ENCODE results near the gene ZNF330. TPM values are rescaled to one million over a fixed set of nuclear protein-coding genes. Genes with fewer than 3 reads are reported as not detected.

ZNF330 gene
- total RNA-seq, 4 donors from 2014 or later: 27.5 to 42.4 (median 32.8) TPM

DNA sequence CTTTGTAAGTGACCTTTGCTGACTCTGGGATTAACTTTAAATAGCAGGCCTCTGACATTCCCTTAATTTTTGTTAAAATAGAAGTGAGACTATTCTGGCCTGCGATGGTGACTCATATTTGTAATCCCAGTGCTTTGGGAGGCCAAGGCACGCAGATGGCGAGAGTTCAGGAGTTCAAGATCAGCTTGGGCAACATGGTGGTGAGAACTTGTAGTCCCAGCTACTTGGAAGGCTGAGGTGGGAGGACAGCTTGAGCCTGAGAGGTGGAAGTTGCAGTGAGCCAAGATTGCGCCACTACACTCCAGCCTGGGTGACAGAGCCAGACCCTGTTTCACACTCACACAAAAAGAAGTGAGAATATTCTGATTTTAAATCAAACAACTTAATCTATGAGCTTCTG lies 27.3 kb downstream of the ZNF330 start:
- no peak for DNase-seq (ENCODE audit: extremely low spot score)
- no peaks in the 10 kb centered on the region for H3K36me3 ChIP-seq
- H3K9me3 ChIP-seq: peaks cover 0 to 6% (median 0%) of the 10 kb centered on the region in 4 donors
- 72% methylated on average over 4 of the region's 4 CpGs for whole genome bisulfite sequencing
- peak overlapping the region in 1 of 4 donors; percentile 6 for H3K27ac ChIP-seq (replicated peaks in 1 of 4)
- no peak overlapping the region for H3K4me3 ChIP-seq
- peak in 1 of 2 donors; percentile 16 for TF ChIP-seq POLR2AphosphoS5 (IDR thresholded peaks at IDR 0.05)
- TF ChIP-seq, protein P1, sequence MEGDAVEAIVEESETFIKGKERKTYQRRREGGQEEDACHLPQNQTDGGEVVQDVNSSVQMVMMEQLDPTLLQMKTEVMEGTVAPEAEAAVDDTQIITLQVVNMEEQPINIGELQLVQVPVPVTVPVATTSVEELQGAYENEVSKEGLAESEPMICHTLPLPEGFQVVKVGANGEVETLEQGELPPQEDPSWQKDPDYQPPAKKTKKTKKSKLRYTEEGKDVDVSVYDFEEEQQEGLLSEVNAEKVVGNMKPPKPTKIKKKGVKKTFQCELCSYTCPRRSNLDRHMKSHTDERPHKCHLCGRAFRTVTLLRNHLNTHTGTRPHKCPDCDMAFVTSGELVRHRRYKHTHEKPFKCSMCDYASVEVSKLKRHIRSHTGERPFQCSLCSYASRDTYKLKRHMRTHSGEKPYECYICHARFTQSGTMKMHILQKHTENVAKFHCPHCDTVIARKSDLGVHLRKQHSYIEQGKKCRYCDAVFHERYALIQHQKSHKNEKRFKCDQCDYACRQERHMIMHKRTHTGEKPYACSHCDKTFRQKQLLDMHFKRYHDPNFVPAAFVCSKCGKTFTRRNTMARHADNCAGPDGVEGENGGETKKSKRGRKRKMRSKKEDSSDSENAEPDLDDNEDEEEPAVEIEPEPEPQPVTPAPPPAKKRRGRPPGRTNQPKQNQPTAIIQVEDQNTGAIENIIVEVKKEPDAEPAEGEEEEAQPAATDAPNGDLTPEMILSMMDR (IDR thresholded peaks at IDR 0.05): no peak
- H3K4me1 ChIP-seq: peaks cover 0 to 31% (median 6%) of the 10 kb centered on the region in 4 donors
- no peaks in the 10 kb centered on the region for H3K27me3 ChIP-seq
- intact Hi-C loops (cut with DNase I): no loop called here

DNA sequence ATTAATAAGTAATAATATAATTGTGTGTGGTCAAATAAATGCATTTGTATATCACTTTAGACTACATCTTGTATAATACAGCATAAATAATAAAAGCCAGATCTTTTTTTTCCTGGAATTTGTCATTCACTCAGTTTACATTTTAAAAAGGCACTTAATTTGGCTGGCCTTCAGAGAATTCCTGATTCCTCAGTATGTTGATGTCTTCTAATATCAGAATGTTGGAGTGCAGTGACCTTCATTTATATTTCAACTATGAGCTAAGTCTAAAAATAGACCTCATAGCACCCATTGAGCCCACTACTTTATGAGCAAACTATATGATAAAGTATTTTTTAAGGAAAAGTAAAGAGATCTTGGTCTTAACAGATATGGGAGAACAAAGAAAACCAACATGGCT lies 27.8 kb downstream of the ZNF330 start:
- Histone ChIP-seq H3K9me3 (peaks cover 0 to 6% (median 0%) of the 10 kb centered on the region in 4 donors), H3K36me3 (no peaks in the 10 kb centered on the region), H3K27ac (replicated peaks in 1 of 4) (peak overlapping the region in 1 of 4 donors; percentile 6), H3K4me1 (peaks cover 0 to 31% (median 6%) of the 10 kb centered on the region in 4 donors), H3K27me3 (no peaks in the 10 kb centered on the region), H3K4me3 (no peak overlapping the region)
- no peak for DNase-seq (ENCODE audit: extremely low spot score)
- TF ChIP-seq EP300 (IDR thresholded peaks at IDR 0.05) (no peak), POLR2AphosphoS5 (IDR thresholded peaks at IDR 0.05) (no peak), POLR2A (IDR thresholded peaks at IDR 0.05; ENCODE audit: low read depth) (no peak)
- TF ChIP-seq, protein P1 (IDR thresholded peaks at IDR 0.05): no peak
- intact Hi-C loops (cut with DNase I): no loop called here

DNA sequence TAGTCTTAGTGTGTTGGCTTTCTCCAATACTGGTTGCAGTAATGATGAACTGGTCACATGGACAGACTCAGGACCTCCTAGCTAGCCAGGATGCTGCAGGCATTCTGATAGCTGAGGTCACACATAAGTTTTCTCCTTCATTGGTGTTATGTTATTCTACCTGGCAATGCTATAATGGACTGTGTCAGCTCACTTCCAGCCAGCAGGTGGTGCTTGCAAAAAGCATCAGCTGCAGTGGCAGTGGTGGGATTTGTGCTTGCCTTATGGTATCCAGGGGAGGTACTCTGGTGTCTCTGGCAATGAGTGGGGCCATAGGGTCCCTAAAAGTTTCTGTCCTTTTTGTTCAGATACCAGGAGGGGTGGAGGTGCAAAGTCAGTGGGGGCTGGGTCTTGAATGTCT lies 33.6 kb downstream of the ZNF330 start:
- Histone ChIP-seq H3K27me3 (no peaks in the 10 kb centered on the region), H3K27ac (replicated peaks in 1 of 4) (no peak overlapping the region), H3K4me1 (no peaks in the 10 kb centered on the region), H3K9me3 (peaks cover 0 to 6% (median 0%) of the 10 kb centered on the region in 4 donors), H3K4me3 (no peak overlapping the region), H3K36me3 (no peaks in the 10 kb centered on the region)
- intact Hi-C loops (cut with DNase I): no loop called here
- no peak for DNase-seq (ENCODE audit: extremely low spot score)
- TF ChIP-seq POLR2AphosphoS5 (IDR thresholded peaks at IDR 0.05) (no peak), EP300 (IDR thresholded peaks at IDR 0.05) (no peak), POLR2A (IDR thresholded peaks at IDR 0.05; ENCODE audit: low read depth) (no peak)
- TF ChIP-seq, protein P1 (IDR thresholded peaks at IDR 0.05): no peak

DNA sequence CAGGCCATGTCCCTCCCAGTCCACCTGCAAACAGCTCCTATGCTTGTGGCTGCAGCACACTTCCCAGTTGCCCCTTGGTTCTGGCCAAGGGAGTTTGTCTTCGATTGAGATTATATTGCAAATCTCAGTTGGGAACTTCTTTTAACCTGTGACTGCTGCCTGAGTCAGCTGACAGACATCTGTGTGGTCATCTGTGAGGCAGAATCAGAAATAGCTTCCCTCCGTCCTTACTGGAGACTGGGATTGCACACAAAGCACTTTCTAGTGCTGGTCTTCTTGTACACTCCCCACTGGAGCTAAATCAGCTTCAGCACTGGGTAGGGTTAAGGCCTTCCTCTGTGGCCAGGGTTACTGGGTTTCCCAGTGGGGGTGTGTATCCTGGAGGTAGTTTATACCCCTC lies 34.3 kb downstream of the ZNF330 start:
- intact Hi-C loops (cut with DNase I): no loop called here
- no peak overlapping the region for H3K27ac ChIP-seq (replicated peaks in 1 of 4)
- H3K27me3 ChIP-seq: no peaks in the 10 kb centered on the region
- no peaks in the 10 kb centered on the region for H3K36me3 ChIP-seq
- peaks cover 0 to 6% (median 0%) of the 10 kb centered on the region in 4 donors for H3K9me3 ChIP-seq
- DNase-seq (ENCODE audit: extremely low spot score): no peak
- H3K4me1 ChIP-seq: no peaks in the 10 kb centered on the region
- no peak for TF ChIP-seq EP300 (IDR thresholded peaks at IDR 0.05)
- no peak for TF ChIP-seq POLR2AphosphoS5 (IDR thresholded peaks at IDR 0.05)
- TF ChIP-seq, protein P1 (IDR thresholded peaks at IDR 0.05): no peak
- TF ChIP-seq POLR2A (IDR thresholded peaks at IDR 0.05; ENCODE audit: low read depth): no peak
- no peak overlapping the region for H3K4me3 ChIP-seq
- 89% methylated on average over 2 of the region's 2 CpGs for WGBS

DNA sequence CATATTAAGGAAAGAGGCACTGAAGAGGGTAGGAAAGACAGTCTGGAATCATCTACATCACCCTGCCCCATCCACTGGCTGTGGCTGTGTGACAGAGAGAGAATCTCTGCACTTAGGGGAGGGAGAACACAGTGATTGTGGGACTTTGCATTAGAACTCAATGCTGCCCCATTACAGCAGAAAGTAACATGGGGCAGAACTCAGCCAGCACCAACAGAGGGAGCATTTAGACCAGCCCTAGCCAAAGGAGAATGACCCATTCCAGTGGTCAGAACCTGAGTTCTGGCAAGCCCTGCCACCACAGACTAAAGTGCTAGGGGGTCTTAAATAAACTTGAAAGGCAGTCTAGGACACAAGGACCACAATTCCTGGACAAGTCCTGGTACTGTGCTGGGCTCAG lies 37.9 kb downstream of the ZNF330 start:
- no peaks in the 10 kb centered on the region for H3K36me3 ChIP-seq
- H3K27ac ChIP-seq (replicated peaks in 1 of 4): no peak overlapping the region
- no peak overlapping the region for H3K4me3 ChIP-seq
- TF ChIP-seq POLR2AphosphoS5 (IDR thresholded peaks at IDR 0.05) (no peak), POLR2A (IDR thresholded peaks at IDR 0.05; ENCODE audit: low read depth) (no peak), EP300 (IDR thresholded peaks at IDR 0.05) (no peak)
- TF ChIP-seq, protein P1 (IDR thresholded peaks at IDR 0.05): no peak
- no peaks in the 10 kb centered on the region for H3K4me1 ChIP-seq
- DNase-seq (ENCODE audit: extremely low spot score): no peak
- no peaks in the 10 kb centered on the region for H3K9me3 ChIP-seq
- H3K27me3 ChIP-seq: no peaks in the 10 kb centered on the region
- intact Hi-C loops (cut with DNase I): no loop called here

Data from esophagus muscularis mucosa (tissue), 4 donors.